ENCODE data around the gene FIBCD1.

FIBCD1 gene

DNA sequence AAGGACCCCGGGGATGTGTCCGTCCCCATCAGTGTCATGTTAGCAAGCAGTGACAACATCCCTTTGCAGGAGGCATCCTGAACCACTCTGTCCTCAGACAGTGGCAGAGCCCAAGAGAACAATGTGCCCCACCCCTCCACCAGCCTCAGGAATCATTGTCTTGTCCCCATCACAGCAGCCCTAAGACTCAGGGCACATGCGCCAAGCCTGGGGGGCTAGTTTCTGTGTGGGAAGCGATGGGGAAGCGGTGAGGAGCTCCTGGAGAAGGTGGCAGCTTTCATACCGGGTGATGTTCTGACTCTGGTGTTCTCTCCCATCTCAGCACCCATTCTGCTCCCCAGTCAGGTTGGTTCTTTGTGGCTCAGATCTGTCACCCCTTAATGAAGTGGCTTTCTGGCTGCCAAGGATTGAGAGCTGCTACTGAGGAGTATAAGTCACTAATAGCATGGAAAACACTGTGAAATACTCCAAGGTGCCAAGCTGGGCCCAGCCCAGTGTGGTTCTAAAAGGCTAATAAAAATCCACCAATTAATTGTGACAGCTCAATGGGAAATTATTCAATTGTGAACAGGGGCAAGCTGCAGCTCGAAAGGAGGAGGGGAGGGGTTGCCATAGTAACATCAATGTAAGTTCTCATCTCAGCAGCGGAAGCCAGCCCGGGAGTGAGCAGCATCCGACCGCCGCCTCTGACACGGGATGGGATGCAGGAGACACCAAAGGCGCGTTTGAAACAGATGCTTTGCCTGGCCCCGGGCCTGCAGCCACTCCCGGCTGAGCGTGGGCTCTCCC lies 47.2 kb downstream of the FIBCD1 start:
- DNase-seq = peak in 41 of 42 donors; percentile 24 to 85 (median 62)
- intact Hi-C loops (cut with DNase I) = no loop called here

DNA sequence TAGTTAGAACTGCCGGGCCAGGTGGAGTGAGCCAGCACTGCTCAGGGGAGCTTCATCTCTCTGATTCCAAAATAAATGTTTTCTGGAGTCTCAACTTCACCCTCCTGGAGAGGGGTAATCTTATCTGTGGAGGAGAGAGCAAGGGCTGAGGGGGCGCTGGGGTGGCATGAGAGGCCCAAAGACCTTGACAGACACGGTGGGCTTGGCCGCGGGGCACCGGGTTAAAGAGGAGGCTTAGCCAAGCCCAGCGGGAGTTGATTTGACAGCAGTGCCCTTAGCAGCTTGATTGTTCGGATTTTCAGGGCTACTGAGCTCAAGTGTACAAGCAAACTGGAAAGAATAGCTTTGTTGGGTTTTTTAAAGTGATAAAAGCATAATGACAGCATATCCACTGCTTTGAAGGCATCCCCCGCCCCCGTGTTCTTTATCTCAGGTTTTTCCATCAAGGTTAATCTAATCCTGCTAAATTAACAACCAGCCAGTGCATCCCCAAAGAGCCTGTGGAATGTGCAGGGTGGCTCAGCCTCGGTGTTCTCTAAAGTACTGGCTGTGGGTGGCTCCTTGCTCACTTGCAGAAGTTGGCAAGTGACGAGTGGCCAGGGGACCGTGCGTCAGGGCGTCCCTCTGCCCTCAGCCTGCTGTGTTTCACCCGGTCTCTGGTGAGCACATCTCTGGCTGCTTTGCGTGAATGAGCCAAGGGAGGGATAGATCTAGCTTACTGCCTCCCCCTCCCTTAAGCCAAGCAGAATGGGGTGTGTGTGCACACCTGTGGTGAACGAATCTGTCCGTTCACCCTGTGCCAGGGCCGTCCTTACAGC lies 48.0 kb downstream of the FIBCD1 start:
- peak in 14 of 42 donors; percentile 19 to 72 (median 38) for DNase-seq
- intact Hi-C loops (cut with DNase I) = no loop called here

DNA sequence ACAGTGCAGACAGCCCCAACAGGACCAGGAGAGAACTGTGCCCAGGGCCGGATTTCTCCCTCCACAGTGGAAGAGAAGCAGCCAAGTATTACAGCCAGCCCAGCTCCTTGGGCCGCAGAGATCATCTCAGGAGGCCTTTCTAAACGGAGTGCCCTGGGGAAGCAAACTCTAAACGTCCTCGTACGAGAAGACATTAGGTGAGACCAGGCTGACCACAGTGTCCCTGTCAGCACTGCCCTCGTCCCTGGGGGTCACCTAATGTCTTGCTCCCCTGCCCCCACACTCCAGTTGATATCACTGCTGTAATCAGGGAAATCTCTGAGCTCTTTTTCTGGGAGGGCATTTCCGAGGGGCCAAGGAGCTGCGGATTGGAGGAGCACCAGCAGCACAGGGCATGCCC lies 48.9 kb downstream of the FIBCD1 start:
- no peak for DNase-seq
- intact Hi-C loops (cut with DNase I) = no loop called here

DNA sequence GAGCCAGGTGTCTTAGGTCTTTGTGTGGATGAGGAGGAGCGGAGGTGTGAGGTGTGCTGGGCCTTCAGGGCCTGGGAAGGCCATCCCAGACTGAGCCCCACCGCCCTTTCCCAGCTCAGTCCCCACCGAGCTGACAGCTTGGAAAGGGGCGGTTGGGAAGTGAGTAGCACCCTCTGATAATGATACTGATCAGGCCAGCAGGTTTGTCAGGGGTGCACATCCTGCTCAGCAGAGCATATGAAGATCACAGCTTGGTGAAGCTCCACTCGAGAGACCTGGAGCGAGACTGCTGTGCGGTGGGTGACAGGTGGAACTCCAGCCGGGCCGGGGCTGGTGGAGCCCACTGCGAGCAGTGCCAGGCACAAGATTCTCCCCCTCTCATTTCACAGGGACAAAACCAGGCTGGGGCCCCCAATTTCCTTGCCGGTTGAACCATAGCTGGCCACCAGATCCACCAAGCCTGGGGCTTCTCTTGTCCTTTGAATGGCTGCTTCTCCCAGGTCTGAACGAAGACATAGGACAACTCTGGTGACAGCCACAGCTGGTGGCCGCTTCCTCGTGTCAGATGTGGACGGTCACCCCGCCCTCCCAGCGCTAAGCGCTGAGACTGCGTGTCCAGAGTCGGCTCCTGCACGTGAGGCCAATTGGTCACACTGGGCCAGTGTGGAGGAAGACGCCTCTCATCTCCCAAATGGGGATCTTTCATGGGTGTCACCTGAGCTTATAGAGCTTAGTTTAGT lies 50.7 kb downstream of the FIBCD1 start:
- no peak for DNase-seq
- intact Hi-C loops (cut with DNase I) = no loop called here

DNA sequence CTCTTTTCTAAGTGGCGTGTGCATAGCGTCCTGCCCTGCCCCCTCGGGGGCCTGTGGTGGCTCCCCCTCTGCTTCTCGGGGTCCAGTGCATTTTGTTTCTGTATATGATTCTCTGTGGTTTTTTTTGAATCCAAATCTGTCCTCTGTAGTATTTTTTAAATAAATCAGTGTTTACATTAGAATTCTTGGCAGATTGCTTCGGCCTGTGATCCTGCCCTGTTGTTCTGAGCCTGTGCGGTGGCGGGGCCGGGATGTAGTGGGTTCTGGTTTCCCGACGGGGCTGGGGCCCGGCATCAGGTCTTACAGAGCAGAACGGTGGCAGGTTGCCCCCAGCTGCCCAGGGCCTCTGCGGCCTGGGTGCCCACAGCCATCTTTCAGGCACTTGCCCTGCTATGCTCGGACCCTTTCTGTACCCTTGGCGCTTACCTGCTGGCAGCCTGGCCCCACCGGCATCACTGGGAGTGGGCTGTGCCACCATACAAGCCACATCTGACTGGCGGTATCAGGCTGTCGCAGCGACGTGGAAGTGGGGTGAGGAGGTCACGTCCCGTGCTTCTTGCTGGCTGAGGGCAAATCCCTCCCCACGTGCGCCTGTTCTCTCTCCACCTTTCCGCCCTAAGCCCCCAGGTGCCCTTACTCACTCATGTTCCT lies 51.4 kb downstream of the FIBCD1 start:
- DNase-seq = no peak
- intact Hi-C loops (cut with DNase I) = no loop called here

DNA sequence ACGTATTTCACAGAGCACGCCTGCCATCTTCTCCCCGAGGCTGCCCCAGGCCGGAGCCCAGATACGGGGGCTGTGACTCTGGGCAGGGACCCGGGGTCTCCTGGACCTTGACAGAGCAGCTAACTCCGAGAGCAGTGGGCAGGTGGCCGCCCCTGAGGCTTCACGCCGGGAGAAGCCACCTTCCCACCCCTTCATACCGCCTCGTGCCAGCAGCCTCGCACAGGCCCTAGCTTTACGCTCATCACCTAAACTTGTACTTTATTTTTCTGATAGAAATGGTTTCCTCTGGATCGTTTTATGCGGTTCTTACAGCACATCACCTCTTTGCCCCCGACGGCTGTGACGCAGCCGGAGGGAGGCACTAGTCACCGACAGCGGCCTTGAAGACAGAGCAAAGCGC lies 52.1 kb downstream of the FIBCD1 start:
- no peak for DNase-seq
- intact Hi-C loops (cut with DNase I) = no loop called here

DNA sequence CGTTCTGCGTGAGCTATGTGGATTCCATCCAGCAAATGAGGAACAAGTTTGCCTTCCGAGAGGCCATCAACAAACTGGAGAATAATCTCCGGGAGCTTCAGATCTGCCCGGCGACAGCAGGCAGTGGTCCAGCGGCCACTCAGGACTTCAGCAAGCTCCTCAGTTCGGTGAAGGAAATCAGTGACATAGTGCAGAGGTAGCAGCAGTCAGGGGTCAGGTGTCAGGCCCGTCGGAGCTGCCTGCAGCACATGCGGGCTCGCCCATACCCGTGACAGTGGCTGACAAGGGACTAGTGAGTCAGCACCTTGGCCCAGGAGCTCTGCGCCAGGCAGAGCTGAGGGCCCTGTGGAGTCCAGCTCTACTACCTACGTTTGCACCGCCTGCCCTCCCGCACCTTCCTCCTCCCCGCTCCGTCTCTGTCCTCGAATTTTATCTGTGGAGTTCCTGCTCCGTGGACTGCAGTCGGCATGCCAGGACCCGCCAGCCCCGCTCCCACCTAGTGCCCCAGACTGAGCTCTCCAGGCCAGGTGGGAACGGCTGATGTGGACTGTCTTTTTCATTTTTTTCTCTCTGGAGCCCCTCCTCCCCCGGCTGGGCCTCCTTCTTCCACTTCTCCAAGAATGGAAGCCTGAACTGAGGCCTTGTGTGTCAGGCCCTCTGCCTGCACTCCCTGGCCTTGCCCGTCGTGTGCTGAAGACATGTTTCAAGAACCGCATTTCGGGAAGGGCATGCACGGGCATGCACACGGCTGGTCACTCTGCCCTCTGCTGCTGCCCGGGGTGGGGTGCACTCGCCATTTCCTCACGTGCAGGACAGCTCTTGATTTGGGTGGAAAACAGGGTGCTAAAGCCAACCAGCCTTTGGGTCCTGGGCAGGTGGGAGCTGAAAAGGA lies 53.3 kb downstream of the FIBCD1 start:
- DNase-seq = no peak
- intact Hi-C loops (cut with DNase I) = no loop called here

DNA sequence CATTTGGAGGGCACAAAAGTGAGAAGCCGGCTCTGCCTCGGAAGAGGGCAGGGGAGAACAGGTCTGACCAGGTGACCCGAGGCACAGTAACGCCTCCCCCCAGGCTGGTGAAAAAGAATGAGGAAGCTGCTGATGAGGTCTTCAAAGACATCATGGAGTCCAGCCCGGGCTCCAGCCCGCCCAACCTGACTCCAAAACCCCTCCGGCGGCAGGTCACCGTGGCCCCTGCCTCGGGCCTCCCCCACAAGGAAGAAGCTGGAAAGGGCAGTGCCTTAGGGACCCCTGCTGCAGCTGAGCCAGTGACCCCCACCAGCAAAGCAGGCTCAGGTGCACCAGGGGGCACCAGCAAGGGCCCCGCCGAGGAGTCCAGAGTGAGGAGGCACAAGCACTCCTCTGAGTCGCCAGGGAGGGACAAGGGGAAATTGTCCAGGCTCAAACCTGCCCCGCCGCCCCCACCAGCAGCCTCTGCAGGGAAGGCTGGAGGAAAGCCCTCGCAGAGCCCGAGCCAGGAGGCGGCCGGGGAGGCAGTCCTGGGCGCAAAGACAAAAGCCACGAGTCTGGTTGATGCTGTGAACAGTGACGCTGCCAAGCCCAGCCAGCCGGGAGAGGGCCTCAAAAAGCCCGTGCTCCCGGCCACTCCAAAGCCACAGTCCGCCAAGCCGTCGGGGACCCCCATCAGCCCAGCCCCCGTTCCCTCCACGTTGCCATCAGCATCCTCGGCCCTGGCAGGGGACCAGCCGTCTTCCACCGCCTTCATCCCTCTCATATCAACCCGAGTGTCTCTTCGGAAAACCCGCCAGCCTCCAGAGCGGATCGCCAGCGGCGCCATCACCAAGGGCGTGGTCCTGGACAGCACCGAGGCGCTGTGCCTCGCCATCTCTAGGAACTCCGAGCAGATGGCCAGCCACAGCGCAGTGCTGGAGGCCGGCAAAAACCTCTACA lies 54.2 kb downstream of the FIBCD1 start:
- peak in 38 of 42 donors; percentile 19 to 78 (median 56) for DNase-seq

DNA sequence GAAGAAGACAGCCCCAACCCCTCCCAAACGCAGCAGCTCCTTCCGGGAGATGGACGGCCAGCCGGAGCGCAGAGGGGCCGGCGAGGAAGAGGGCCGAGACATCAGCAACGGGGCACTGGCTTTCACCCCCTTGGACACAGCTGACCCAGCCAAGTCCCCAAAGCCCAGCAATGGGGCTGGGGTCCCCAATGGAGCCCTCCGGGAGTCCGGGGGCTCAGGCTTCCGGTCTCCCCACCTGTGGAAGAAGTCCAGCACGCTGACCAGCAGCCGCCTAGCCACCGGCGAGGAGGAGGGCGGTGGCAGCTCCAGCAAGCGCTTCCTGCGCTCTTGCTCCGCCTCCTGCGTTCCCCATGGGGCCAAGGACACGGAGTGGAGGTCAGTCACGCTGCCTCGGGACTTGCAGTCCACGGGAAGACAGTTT lies 54.9 kb downstream of the FIBCD1 start:
- DNase-seq = no peak

More for the DNA sequence above, 54.2 kb downstream of the FIBCD1 start:
- intact Hi-C loops (cut with DNase I) = no loop called here

DNA sequence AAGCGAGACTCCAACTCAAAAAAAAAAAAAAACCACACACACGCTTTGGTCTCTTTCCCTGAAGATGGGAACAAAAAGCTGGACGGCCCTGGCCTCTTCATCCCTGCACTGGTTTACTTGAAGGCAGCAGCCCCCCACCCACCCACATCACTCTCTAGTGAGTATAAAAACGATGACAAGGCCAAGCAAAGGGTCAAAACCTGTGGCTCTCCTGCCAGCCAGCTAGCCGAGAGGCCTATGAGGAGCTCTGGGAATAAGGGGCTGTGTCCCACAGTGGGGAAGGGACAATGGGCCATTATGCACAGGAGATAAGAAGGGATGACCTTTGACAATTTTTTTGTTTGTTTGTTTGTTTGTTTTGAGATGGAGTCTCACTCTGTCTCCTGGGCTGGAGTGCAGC lies 55.6 kb downstream of the FIBCD1 start:
- DNase-seq = no peak
- intact Hi-C loops (cut with DNase I) = no loop called here

More for the DNA sequence above, 54.9 kb downstream of the FIBCD1 start:
- intact Hi-C loops (cut with DNase I) = no loop called here

DNA sequence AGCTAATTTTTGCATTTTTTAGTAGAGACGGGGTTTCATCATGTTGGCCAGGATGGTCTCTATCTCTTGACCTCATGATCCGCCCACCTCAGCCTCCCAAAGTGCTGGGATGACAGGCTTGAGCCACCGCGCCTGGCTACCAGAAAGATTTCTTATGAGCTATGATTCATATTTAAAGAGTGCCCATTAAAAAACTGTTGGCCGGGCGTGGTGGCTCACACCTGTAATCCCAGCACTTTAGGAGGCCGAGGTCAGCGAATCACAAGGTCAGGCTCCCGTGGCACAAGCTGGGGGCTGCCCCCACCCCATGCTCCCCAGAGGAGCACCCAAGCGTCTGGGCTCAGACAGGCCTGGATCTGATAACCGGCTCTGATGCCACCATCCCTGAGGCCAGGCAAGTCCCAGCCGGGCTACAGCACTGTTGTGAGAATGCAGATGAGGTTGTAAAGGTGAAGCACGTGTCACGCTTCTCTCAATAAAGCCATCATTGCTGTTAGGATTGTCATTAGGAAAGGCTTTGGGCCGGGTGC lies 56.3 kb downstream of the FIBCD1 start:
- intact Hi-C loops (cut with DNase I) = no loop called here
- no peak for DNase-seq

DNA sequence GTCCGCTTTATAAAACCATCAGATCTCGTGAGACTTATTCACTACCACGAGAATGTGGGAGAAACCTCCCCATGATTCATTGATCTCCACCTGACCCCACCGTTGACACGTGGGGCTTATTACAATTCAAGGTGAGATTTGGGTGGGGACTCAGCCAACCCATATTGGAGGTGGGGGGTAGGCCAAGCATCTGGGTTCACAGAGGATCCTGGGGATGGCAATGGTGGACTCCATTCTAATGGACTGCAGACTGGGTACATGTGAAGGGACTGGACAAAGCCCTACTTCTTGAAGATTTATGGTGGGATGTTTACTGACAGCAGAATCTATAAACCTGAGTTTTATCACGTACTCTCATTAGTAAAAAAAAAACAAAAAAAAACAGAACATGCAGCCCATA lies 57.5 kb downstream of the FIBCD1 start:
- intact Hi-C loops (cut with DNase I) = no loop called here

DNA sequence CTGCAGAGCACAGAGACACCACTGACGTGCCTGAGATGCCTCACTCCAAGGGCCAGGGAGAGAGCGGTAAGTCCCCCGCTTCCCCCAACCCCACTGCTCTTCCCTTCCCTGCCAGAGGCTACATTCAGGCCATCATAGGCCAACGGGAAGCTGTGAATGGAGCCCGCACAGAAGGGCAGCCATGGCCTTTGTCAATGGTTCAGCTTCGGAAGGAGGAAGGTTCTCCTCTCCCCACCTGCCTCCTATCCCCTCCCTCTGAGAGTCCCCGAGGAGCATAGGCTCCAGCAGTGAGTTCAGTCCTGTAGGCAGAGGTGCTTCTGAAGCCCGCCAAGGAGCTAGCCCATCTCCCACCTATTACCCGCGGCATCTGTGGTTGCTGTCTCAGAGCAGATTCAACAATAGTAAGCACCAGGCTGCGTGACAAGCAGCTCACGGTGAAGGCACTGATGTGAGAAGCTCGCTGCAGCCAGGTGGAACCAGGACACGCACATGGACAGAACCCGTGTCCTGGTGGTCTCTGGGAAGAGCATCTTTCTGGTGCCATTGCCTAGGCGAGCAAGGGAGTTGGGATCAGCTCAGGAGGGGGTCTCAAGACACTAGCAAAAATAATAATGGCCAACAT lies 58.3 kb downstream of the FIBCD1 start:
- intact Hi-C loops (cut with DNase I) = no loop called here
- DNase-seq = no peak

More for the DNA sequence above, 57.5 kb downstream of the FIBCD1 start:
- DNase-seq = no peak

DNA sequence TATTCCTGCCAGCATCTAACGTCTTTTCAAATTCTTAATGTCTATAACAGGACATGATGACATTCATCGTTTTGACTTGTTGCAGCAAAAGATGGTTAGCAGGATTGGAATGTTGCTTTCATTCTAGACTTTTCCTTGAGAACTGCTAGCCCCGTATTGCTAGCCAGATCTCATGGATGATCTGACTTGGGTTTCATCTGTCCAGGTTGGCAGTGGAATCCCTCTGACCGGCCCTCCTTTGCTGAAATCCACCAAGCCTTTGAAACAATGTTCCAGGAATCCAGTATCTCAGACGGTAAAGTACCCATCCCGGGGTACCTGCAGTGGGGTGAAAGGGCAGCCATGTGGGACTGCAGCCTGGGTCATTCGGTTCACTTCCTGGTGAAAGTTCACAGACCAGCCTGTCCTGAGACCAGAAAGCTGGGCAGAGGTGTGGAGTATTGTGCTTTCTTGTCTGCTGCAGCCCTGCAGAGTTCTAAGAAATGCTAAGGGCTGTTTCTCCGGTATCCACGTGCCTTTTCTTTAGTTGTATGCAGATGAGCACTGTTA lies 59.1 kb downstream of the FIBCD1 start:
- intact Hi-C loops (cut with DNase I) = no loop called here
- DNase-seq = no peak

DNA sequence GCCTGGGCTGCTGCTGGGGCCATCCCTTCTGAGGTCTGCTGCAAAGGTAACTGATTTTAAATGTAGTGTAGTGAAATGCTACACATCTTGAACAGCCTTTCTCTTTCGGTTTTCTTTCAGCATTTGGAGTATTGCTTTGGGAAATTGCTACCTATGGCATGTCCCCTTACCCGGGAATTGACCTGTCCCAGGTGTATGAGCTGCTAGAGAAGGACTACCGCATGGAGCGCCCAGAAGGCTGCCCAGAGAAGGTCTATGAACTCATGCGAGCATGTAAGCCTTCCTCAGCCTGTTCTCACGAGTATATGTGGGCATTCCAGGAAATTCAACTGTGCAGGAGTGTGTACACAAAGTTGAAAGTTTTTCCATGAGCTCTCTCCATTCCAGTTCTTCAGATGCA lies 60.8 kb downstream of the FIBCD1 start:
- intact Hi-C loops (cut with DNase I) = no loop called here
- DNase-seq = no peak

DNA sequence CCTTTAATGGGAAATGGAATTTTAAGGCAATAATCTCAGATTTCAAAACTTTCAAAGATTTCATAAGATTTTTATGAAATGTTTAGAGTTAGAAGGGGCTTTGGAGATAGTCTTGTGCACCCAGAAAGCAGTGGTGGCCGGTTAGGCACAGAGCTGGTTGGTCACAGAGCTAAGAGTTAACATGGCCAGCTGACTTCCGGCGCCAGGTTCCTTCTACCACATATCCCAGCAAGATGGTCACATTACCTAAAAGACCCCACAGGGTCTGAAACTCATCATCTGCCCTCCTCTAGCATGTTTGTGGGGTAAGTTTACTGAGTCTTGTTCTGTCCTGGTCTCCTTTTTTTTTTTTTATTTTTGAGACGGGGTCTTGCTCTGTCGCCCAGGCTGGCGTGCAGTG lies 61.7 kb downstream of the FIBCD1 start:
- intact Hi-C loops (cut with DNase I) = no loop called here
- peak in 1 of 42 donors; percentile 28 for DNase-seq
